Measurements from ENCODE around the gene QSER1. TPM values are rescaled to one million over a fixed set of nuclear protein-coding genes. Genes with fewer than 3 reads are reported as not detected.
"Not testable (repeated sequence)": the region's sequence is repeated elsewhere in the genome, so short reads cannot be mapped to it uniquely, and the experiment has no call there.

QSER1 gene
- total RNA-seq, 4 donors from 2014 or later = 17.2 to 79.4 (median 43.8) TPM

DNA sequence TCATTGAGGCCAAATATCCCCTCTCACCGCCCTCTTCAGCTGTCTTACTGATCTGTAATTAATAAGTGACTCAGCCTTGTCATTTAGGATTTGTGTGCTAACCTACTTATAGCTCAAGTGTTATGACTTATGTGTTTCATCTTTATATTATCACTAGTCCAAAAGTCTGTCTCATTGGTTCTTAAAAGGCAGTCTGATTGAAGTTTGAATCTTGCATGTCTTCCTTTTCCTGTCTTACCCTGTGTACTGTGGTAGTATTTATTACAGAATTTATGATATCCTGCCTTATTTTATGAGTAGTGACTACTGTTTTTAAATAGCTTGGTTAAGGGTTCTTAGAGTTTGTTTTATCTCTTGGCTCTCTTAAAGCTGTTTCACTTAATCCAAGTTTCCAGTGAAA is 129.3 kb downstream of the QSER1 start:
- no peaks in the 10 kb centered on the region for H3K9me3 ChIP-seq
- H3K36me3 ChIP-seq = no peaks in the 10 kb centered on the region
- intact Hi-C loops (cut with DNase I; ENCODE audit: low total_unique reads) = no loop called here
- no peak overlapping the region for H3K4me3 ChIP-seq
- DNase-seq = no peak
- no peaks in the 10 kb centered on the region for H3K4me1 ChIP-seq
- H3K27me3 ChIP-seq = no peaks in the 10 kb centered on the region
- H3K27ac ChIP-seq = no peak overlapping the region
- no peak for TF ChIP-seq POLR2A (IDR thresholded peaks at IDR 0.05)
- TF ChIP-seq, protein P1, sequence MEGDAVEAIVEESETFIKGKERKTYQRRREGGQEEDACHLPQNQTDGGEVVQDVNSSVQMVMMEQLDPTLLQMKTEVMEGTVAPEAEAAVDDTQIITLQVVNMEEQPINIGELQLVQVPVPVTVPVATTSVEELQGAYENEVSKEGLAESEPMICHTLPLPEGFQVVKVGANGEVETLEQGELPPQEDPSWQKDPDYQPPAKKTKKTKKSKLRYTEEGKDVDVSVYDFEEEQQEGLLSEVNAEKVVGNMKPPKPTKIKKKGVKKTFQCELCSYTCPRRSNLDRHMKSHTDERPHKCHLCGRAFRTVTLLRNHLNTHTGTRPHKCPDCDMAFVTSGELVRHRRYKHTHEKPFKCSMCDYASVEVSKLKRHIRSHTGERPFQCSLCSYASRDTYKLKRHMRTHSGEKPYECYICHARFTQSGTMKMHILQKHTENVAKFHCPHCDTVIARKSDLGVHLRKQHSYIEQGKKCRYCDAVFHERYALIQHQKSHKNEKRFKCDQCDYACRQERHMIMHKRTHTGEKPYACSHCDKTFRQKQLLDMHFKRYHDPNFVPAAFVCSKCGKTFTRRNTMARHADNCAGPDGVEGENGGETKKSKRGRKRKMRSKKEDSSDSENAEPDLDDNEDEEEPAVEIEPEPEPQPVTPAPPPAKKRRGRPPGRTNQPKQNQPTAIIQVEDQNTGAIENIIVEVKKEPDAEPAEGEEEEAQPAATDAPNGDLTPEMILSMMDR (IDR thresholded peaks at IDR 0.05) = no peak

DNA sequence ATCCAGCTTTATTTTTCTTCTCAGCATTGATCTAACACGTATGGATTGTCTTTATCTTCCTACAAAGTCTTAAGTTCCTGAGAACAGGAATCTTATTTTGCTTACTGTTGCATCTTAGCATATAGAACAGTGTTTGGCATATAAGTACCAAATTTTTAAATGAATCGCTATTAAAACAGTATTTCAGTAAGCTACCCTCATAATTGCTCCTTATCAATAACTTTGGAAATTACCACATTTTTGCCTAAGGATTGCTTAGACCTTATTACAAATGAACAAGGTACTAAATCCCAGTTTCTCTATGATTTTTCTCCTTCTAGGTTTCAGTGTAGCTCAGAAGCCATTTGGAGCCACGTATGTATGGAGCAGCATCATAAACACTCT is 132.7 kb downstream of the QSER1 start:
- H3K27me3 ChIP-seq = no peaks in the 10 kb centered on the region
- H3K27ac ChIP-seq = no peak overlapping the region
- TF ChIP-seq, protein P1 (IDR thresholded peaks at IDR 0.05) = no peak
- intact Hi-C loops (cut with DNase I; ENCODE audit: low total_unique reads) = no loop called here
- no peak for DNase-seq
- H3K4me3 ChIP-seq = no peak overlapping the region
- H3K4me1 ChIP-seq = no peaks in the 10 kb centered on the region
- no peaks in the 10 kb centered on the region for H3K9me3 ChIP-seq
- no peaks in the 10 kb centered on the region for H3K36me3 ChIP-seq

DNA sequence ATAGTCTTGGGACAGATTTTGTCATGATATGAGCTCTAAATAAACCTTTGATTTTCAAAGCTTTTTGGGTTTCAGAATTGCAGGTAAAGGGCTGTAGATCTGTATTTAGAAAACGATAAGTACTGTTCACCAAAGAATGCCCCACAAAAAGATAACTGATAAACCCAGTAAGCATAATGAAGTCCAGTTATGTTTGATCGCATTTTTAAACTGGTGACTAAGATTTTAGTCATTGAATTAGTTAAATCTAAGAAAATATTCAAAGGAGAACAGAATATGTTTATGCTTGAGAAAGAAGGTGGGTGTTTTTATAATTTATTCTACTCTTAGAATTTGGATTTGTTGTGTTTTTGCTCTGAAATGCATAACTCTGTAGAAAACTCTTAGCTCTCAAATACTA is 134.6 kb downstream of the QSER1 start:
- no peaks in the 10 kb centered on the region for H3K27me3 ChIP-seq
- no peak overlapping the region for H3K27ac ChIP-seq
- DNase-seq = no peak
- H3K4me1 ChIP-seq = no peaks in the 10 kb centered on the region
- TF ChIP-seq, protein P1 (IDR thresholded peaks at IDR 0.05) = no peak
- no peak for TF ChIP-seq POLR2A (IDR thresholded peaks at IDR 0.05)
- no peaks in the 10 kb centered on the region for H3K9me3 ChIP-seq
- H3K4me3 ChIP-seq = no peak overlapping the region
- no peaks in the 10 kb centered on the region for H3K36me3 ChIP-seq
- intact Hi-C loops (cut with DNase I; ENCODE audit: low total_unique reads) = no loop called here

DNA sequence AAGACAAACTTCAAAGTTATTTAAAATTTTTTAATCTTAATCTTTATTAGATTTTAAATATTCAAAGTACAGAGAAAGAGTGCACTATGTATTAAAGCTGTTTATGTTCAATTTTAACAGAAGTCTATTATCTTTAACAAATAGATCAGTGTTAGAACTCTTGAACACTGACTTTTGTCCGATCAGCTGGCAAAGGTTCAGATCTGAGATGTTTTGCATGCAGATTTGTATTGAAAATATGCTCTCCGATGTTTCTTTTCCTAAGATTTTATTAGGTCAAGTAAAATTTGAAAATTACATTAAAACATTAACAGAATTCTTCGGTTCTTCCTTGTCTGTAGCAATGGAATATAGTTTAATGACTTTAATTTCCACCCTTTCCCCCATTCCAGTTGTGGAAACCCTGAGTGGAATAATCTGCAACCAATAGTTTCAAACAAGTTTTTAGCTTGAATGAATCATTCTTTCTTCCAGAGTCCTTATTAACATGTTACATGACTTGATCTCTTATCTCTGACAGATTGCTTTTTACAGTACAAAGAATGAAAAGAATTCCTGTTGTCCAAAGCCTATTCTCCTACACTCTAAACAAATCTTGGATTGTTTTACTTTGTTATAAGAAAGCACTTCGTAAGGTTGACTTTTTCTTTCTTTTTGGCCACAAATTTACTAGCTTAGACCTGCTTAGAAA is 135.4 kb downstream of the QSER1 start:
- Histone ChIP-seq H3K4me3 (no peak overlapping the region), H3K27ac (no peak overlapping the region)

DNA sequence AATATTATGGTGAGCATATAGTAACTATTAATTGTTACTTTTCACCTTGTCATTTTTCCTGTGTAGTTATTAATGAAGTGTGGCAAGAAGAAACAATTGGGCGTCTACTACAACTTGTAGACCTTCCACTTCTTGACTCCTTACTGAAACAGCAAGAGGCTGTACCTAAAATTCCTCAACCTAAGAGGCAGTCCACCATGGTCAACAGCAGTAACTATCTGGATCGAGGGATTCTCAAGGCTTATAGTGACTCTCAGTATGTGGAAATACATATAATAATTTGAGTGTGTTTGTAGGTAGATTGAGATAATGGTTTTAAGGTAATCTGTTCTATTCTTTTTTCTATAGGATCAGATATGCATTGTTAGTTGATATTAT is 135.9 kb downstream of the QSER1 start:
- DNase-seq = no peak
- no peaks in the 10 kb centered on the region for H3K9me3 ChIP-seq
- no peaks in the 10 kb centered on the region for H3K4me1 ChIP-seq
- H3K27ac ChIP-seq = no peak overlapping the region
- H3K36me3 ChIP-seq = no peaks in the 10 kb centered on the region
- H3K4me3 ChIP-seq = no peak overlapping the region
- TF ChIP-seq, protein P1 (IDR thresholded peaks at IDR 0.05) = no peak
- TF ChIP-seq POLR2A (IDR thresholded peaks at IDR 0.05) = no peak
- H3K27me3 ChIP-seq = no peaks in the 10 kb centered on the region
- intact Hi-C loops (cut with DNase I; ENCODE audit: low total_unique reads) = no loop called here

More for the DNA sequence above, 135.4 kb downstream of the QSER1 start:
- no peaks in the 10 kb centered on the region for H3K4me1 ChIP-seq
- intact Hi-C loops (cut with DNase I; ENCODE audit: low total_unique reads) = no loop called here
- H3K9me3 ChIP-seq = no peaks in the 10 kb centered on the region
- TF ChIP-seq, protein P1 (IDR thresholded peaks at IDR 0.05) = no peak
- TF ChIP-seq POLR2A (IDR thresholded peaks at IDR 0.05) = no peak
- H3K27me3 ChIP-seq = no peaks in the 10 kb centered on the region
- no peaks in the 10 kb centered on the region for H3K36me3 ChIP-seq
- DNase-seq = no peak

DNA sequence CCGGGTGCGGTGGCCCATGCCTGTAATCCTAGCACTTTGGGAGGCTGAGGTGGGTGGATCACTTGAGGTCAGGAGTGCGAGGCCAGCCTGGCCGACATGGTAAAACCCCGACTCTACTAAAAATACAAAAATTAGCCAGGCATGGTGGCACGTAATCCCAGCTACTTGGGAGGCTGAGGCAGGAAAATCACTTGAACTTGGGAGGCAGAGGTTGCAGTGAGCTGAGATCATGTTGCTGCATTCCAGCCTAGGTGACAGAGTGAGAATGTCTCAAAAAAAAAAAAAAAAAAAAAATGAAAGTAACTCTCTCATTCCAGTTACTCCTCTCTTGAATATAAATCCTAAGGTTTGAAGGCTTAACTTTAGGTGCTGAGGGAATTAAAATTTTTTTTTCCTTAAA is 136.6 kb downstream of the QSER1 start:
- H3K4me3 ChIP-seq; intact Hi-C loops (cut with DNase I; ENCODE audit: low total_unique reads); H3K27ac ChIP-seq; DNase-seq; H3K27me3 ChIP-seq; H3K9me3 ChIP-seq; H3K4me1 ChIP-seq; H3K36me3 ChIP-seq: not testable (repeated sequence)

Measured in uterus (tissue), 4 donors.